HepG2 (cell line): ENCODE data around the gene DGUOK.

Experiments
- BRCA1 ChIP-seq: sonication (generic); formaldehyde crosslinking; IDR thresholded peaks from 2 replicates; pipeline ENCODE4 v1.4.0; 2020; ENCODE audit warnings: missing genetic modification reagents
- KLF6 ChIP-seq: IDR thresholded peaks from 2 replicates; pipeline ENCODE4 v1.8.0; 2016; ENCODE audit warnings: missing biosample characterization, missing genetic modification reagents
- POLR2A ChIP-seq, 2 experiments: IDR thresholded peaks; 2 replicates each; pipeline ENCODE4 v1.6.1; 2011; ENCODE audit warnings: low read depth in 2 of 2, low read length in 2 of 2, mild to moderate bottlenecking in 1 of 2, moderate library complexity in 1 of 2; ENCODE audit not compliant: insufficient read depth in 1 of 2
- RFX5 ChIP-seq: IDR thresholded peaks from 2 replicates; pipeline ENCODE4 v1.6.1; 2011; ENCODE audit warnings: low read depth, low read length, improper control_type of control experiment
- SIN3A ChIP-seq: IDR thresholded peaks from 2 replicates; pipeline ENCODE4 v1.6.1; 2011; ENCODE audit warnings: low read depth, mild to moderate bottlenecking, control low read depth, low read length, borderline replicate concordance
- SMC3 ChIP-seq: IDR thresholded peaks from 2 replicates; pipeline ENCODE4 v1.6.1; 2011; ENCODE audit warnings: low read length, improper control_type of control experiment
- SUZ12 ChIP-seq: fragments of 150-350 bp; IDR thresholded peaks from 2 replicates; pipeline ENCODE4 v1.6.1; 2014; ENCODE audit warnings: low read depth, low read length
- ZFX ChIP-seq: sonication (generic); formaldehyde crosslinking; IDR thresholded peaks from 2 replicates; pipeline ENCODE4 v1.4.0; 2020; ENCODE audit warnings: mild to moderate bottlenecking, low read depth, missing genetic modification reagents, moderate library complexity
- ZNF180 ChIP-seq: sonication (generic); formaldehyde crosslinking; IDR thresholded peaks from 2 replicates; pipeline ENCODE4 v1.4.0; 2020; ENCODE audit warnings: low read depth, missing genetic modification reagents, borderline replicate concordance
- ZNF3 ChIP-seq: IDR thresholded peaks from 2 replicates; pipeline ENCODE4 v1.7.0; 2017; ENCODE audit warnings: inconsistent platforms
- ZNF543 ChIP-seq: sonication (generic); formaldehyde crosslinking; IDR thresholded peaks from 2 replicates; pipeline ENCODE4 v1.4.0; 2020; ENCODE audit warnings: mild to moderate bottlenecking, missing genetic modification reagents
- ZNF7 ChIP-seq: IDR thresholded peaks from 2 replicates; pipeline ENCODE4 v1.6.1; 2016; ENCODE audit warnings: missing biosample characterization, missing genetic modification reagents
- TF ChIP-seq, protein P1 (sequence below): sonication (generic); formaldehyde crosslinking; IDR thresholded peaks from 2 replicates; pipeline ENCODE4 v1.5.0; 2020; ENCODE audit warnings: mild to moderate bottlenecking, missing genetic modification reagents, moderate library complexity

DNA sequence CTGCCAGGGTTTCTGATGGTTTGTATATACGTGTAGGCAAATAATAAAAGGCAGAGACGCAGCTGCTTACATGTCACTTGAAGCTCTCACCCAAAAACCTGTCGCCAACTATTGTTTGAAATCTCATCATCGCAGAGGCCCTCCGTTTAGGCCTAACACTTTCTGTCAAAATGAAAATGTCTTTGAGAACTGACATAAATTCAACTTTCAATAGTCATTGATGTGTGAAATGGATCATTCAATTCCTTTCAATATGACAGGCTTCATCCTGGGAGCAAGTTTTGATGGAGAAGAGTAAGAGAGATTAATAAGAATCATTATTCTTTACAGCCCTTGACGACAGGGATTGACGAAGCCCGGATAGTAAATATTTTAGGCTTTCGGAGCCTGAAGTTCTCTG, 31.2 kb upstream of the DGUOK start:
- TF ChIP-seq BRCA1 (CRISPR knock-in tag) (no peak), SMC3 (no peak), POLR2A (IDR thresholded peaks at IDR 0.05; ENCODE audit: insufficient read depth in 1 of 2, low read depth in 2 of 2, low read length in 2 of 2) (no peak), SUZ12 (no peak), ZNF180 (CRISPR knock-in tag) (no peak), SIN3A (no peak), KLF6 (CRISPR knock-in tag) (no peak), ZNF3 (CRISPR knock-in tag) (no peak), ZNF543 (no peak), ZFX (CRISPR knock-in tag) (no peak), RFX5 (no peak), ZNF7 (CRISPR knock-in tag) (no peak)
- TF ChIP-seq, protein P1, sequence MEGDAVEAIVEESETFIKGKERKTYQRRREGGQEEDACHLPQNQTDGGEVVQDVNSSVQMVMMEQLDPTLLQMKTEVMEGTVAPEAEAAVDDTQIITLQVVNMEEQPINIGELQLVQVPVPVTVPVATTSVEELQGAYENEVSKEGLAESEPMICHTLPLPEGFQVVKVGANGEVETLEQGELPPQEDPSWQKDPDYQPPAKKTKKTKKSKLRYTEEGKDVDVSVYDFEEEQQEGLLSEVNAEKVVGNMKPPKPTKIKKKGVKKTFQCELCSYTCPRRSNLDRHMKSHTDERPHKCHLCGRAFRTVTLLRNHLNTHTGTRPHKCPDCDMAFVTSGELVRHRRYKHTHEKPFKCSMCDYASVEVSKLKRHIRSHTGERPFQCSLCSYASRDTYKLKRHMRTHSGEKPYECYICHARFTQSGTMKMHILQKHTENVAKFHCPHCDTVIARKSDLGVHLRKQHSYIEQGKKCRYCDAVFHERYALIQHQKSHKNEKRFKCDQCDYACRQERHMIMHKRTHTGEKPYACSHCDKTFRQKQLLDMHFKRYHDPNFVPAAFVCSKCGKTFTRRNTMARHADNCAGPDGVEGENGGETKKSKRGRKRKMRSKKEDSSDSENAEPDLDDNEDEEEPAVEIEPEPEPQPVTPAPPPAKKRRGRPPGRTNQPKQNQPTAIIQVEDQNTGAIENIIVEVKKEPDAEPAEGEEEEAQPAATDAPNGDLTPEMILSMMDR (CRISPR knock-in tag) = no peak
